ENCODE data around the gene DPM2. TPM values are rescaled to one million over a fixed set of nuclear protein-coding genes. Genes with fewer than 3 reads are reported as not detected.

Gene DPM2
- total RNA-seq, 4 donors from 2014 or later = 12.5 to 18.5 (median 15.7) TPM

GRCh38 chr9:127968700-127969383 is 31.2 kb upstream of the DPM2 start:
- H3K9me3 ChIP-seq = no peaks in the 10 kb centered on the region
- peak overlapping the region; percentile 95 to 99 (median 97) for H3K27ac ChIP-seq
- WGBS, 2 donors = 47 to 48% methylated on average over 5 to 7 of the region's 10 CpGs
- no peaks in the 10 kb centered on the region for H3K27me3 ChIP-seq
- H3K4me1 ChIP-seq = peaks cover 92 to 100% (median 100%) of the 10 kb centered on the region in 3 donors
- TF ChIP-seq POLR2A (IDR thresholded peaks at IDR 0.05) (peak in 1 of 4 donors; percentile 26), CTCF (IDR thresholded peaks at IDR 0.05) (no peak)
- intact Hi-C loops (cut with DNase I) = no loop called here
- no peaks in the 10 kb centered on the region for H3K36me3 ChIP-seq
- no peak for DNase-seq
- H3K4me3 ChIP-seq = no peak overlapping the region

DNA sequence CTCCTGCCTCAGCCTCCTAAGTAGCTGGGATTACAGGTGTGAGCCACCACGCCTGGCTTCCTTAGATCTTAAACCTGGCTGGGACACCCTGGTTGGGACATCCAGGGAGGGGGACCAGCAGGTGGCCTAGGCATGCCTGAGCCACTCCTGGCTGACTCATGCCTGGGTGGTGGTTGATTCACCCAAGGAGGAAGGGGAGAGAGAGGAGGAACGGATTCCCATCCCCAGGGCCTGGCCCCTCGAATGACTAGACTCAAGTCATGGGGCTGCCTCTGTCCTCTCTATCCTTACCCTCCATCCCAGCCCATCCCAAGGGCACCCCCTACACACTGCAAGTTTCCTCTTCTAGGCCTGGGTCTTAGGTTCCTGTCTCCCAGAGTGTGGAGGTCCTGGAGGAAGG is 30.4 kb upstream of the DPM2 start:
- peaks cover 92 to 100% (median 100%) of the 10 kb centered on the region in 3 donors for H3K4me1 ChIP-seq
- WGBS, 2 donors = 17 to 33% methylated on average over 1 to 2 of the region's 3 CpGs
- H3K4me3 ChIP-seq = no peak overlapping the region
- TF ChIP-seq POLR2A (IDR thresholded peaks at IDR 0.05) (no peak), CTCF (IDR thresholded peaks at IDR 0.05) (peak in 1 of 6 experiments; percentile 25)
- intact Hi-C loops (cut with DNase I) = no loop called here
- H3K27ac ChIP-seq = peak overlapping the region; percentile 95 to 99 (median 97)
- H3K27me3 ChIP-seq = no peaks in the 10 kb centered on the region
- no peak for DNase-seq
- no peaks in the 10 kb centered on the region for H3K9me3 ChIP-seq
- H3K36me3 ChIP-seq = no peaks in the 10 kb centered on the region

DNA sequence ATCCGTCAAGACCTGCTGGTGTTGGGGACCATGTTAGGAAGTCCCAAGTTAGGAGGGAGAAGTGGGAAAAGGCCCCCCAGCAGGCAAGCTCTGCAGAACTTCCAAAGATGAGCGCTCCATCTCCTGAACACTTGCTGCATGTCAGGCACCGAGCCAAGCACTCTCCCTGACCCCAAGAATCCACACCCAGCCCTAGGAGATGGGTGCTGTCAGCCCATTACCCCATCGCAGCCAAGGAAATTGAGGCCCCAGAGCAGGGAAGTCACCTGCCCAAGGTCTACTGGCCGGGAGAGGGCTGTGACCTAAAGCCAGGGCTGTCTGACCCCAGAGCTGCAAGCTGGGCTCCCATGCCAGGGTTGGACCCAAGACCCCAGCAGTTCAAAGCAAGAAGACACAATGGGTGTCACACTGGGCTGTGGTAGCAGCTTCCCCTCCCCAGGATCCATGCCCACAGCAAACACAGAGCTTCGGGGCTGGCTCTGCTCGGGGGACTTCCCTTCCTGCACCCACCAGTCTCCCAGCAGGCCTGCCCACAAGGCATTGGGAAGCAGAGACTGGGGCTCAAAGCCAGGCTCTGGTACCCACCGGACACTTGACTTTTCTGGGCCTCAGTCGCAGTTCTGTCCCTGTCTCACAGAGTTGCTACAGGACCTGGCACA is 29.6 kb upstream of the DPM2 start:
- TF ChIP-seq CTCF (IDR thresholded peaks at IDR 0.05) (no peak), POLR2A (IDR thresholded peaks at IDR 0.05) (no peak)
- 45 to 49% methylated on average over 2 to 3 of the region's 9 CpGs for WGBS, 2 donors
- DNase-seq = no peak

DNA sequence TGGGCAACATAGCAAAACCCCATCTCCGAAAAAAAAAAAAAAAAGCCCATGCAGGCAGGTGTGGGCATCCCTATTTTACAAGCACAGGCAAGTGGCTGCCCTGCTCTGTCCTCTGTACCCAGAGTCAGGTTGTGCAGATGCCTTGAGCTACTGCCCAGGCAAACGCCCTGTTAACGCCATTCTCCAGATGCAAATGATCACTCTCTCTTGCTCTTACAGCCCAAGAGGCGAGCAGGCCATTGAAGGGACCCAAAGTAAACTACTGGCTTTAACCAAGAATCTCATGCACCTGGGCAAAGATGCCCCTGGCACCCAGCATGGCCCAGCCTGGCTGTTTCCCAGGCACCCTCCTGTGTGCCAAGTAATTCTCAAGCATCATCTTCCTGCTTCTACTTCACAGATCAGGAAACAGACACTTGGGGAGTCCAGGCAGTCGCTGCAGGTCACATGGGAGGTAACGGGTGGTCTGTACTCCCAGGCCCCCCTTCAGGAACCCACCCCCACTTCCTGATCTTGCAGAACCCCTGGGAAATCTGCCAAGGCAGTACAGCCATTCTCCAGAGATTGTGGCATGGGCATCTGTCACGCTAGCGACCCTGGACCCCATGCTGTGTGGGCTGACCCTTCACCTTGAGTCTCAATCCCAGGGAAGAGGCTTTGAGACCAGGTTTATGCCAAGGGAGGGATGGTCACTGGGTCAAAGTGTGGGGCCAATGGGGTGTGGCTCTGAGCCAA is 28.9 kb upstream of the DPM2 start:
- TF ChIP-seq POLR2A (IDR thresholded peaks at IDR 0.05) (no peak), CTCF (IDR thresholded peaks at IDR 0.05) (no peak)
- H3K27ac ChIP-seq = peak overlapping the region; percentile 94 to 99 (median 96)
- peaks cover 88 to 100% (median 100%) of the 10 kb centered on the region in 3 donors for H3K4me1 ChIP-seq
- no peaks in the 10 kb centered on the region for H3K27me3 ChIP-seq
- intact Hi-C loops (cut with DNase I) = no loop called here
- peaks cover 0 to 3% (median 0%) of the 10 kb centered on the region in 3 donors for H3K36me3 ChIP-seq
- WGBS, 2 donors = 35% methylated on average over 5 of the region's 8 CpGs
- H3K4me3 ChIP-seq = no peak overlapping the region
- DNase-seq = no peak
- no peaks in the 10 kb centered on the region for H3K9me3 ChIP-seq

More for the DNA sequence above, 29.6 kb upstream of the DPM2 start:
- Histone ChIP-seq H3K4me3 (no peak overlapping the region), H3K27me3 (no peaks in the 10 kb centered on the region), H3K9me3 (no peaks in the 10 kb centered on the region), H3K4me1 (peaks cover 92 to 100% (median 100%) of the 10 kb centered on the region in 3 donors), H3K27ac (peak overlapping the region; percentile 94 to 99 (median 96)), H3K36me3 (no peaks in the 10 kb centered on the region)
- intact Hi-C loops (cut with DNase I) = no loop called here
